B cell (primary cell): Measurements from ENCODE around the gene EIF4EBP2.

Experiments used
- CTCF ChIP-seq: fragments of 200-600 bp; IDR thresholded peaks from one replicate; pipeline ENCODE4 v1.8.0; 2022; ENCODE audit warnings: antibody characterized with exemption, mild to moderate bottlenecking
- EZH2 ChIP-seq: IDR thresholded peaks from 2 replicates; pipeline ENCODE4 v1.6.1; 2012; ENCODE audit warnings: borderline replicate concordance, low read depth, mild to moderate bottlenecking, moderate library complexity, low read length; ENCODE audit not compliant: insufficient read depth, poor library complexity, severe bottlenecking

DNA sequence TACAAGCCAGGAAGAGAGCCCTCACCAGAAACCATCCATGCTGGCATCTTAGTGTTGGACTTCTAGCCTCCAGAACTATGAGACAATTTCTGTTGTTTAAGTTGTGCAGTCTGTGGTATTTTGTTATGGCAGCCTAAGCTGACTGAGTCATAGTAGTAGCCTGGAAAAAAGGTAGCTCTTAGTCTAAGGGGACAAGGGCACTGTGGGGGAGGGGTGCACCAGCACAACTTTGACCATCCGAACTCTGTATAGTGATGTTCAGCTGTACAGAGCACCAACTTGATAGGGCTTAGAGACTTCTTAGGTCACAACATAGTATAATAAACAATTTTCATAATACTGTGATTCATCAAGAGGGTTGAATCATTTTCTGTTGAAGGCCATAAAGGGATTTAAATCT, 14.3 kb downstream of the EIF4EBP2 start:
- TF ChIP-seq CTCF (no peak), EZH2 (no peak)
